Heart left ventricle (tissue), 16 donors: ENCODE measurements around the gene CDH13. TPM values are rescaled to one million over a fixed set of nuclear protein-coding genes. Genes with fewer than 3 reads are reported as not detected.

Experiments
- ATAC-seq, 4 donors: fragments of 200-7000 bp; cut with Tn5 transposase; one replicate each; pipeline ENCODE4 v1.9.1; 2020 to 2022; ENCODE audit warnings: moderate library complexity in 4 of 4, mild to moderate bottlenecking in 3 of 4, moderate number of reproducible peaks in 1 of 4
- DNase-seq, 5 donors: peaks; one replicate each; pipeline ENCODE4 v3.0.0-alpha.2; 2020
- H3K27ac ChIP-seq, 12 donors: fragments of 200-600 bp; sonication (generic) in 4 of 12; one replicate each; pipeline versions ENCODE4 v1.5.0 to v1.8.0; 2016 to 2022; ENCODE audit warnings: mild to moderate bottlenecking in 2 of 12
- H3K27me3 ChIP-seq, 9 donors: fragments of 200-600 bp; sonication (generic) in 2 of 9; one replicate each; pipeline versions ENCODE4 v1.5.1 to v1.8.0; 2016 to 2022; ENCODE audit warnings: mild to moderate bottlenecking in 3 of 9
- H3K36me3 ChIP-seq, 9 donors: fragments of 200-600 bp; sonication (generic) in 2 of 9; one replicate each; pipeline versions ENCODE4 v1.5.0 to v1.8.0; 2018 to 2022; ENCODE audit warnings: mild to moderate bottlenecking in 2 of 9
- H3K4me1 ChIP-seq, 12 donors: fragments of 200-600 bp; sonication (generic) in 4 of 12; one replicate each; pipeline versions ENCODE4 v1.5.0 to v1.8.0; 2016 to 2022; ENCODE audit warnings: mild to moderate bottlenecking in 3 of 12
- H3K4me3 ChIP-seq, 12 donors: fragments of 200-600 bp; sonication (generic) in 4 of 12; one replicate each; pipeline versions ENCODE4 v1.5.0 to v1.8.0; 2017 to 2022; ENCODE audit warnings: mild to moderate bottlenecking in 9 of 12, moderate library complexity in 4 of 12
- H3K9me3 ChIP-seq, 12 donors: fragments of 200-600 bp; sonication (generic) in 4 of 12; one replicate each; pipeline versions ENCODE4 v1.5.0 to v1.8.0; 2016 to 2022; ENCODE audit warnings: mild to moderate bottlenecking in 1 of 12
- CTCF ChIP-seq, 12 donors: fragments of 200-600 bp; sonication (generic) in 4 of 12; IDR thresholded peaks; one replicate each; pipeline versions ENCODE4 v1.5.0 to v1.8.0; 2018 to 2022; ENCODE audit warnings: antibody characterized with exemption in 12 of 12, mild to moderate bottlenecking in 5 of 12
- POLR2A ChIP-seq, 2 donors: fragments of 450-650 bp; IDR thresholded peaks; one replicate each; pipeline ENCODE4 v1.6.1; 2017; ENCODE audit warnings: antibody characterized with exemption in 2 of 2, mild to moderate bottlenecking in 2 of 2, moderate library complexity in 2 of 2
- WGBS, 4 donors: extraction: QIAGEN DNeasy Blood & Tissue Kit in 2 of 4; methylation state at CpG; one replicate each; pipeline versions ENCODE4 v1.1.5 to v1.1.7; 2013 to 2018; 5-methylcytosine and 5-hydroxymethylcytosine counted together
- intact Hi-C, 10 donors: fragments of 100-400 bp; cut with DNase I; formaldehyde crosslinking; loops; one replicate each; pipeline versions ENCODE4 v1.11.1 to v1.14.2; 2022
- microRNA counts, 2 donors: library from miRNA; unstranded; fragments of <30 nt; microRNA quantifications; one replicate each; lab custom pipeline; 2016
- microRNA-seq, 4 donors: library from miRNA; unstranded; fragments of <30 nt; microRNA quantifications; one replicate each; pipeline versions ENCODE4 to v1.2.0, GENCODE V29; 2017 to 2020
- polyA plus RNA-seq, 2 donors: library from polyadenylated mRNA; stranded (reverse); fragments of 200-250 nt; gene quantifications; one replicate each; pipeline ENCODE4 v1.2.3, GENCODE V29; 2013
- total RNA-seq, 9 donors: library from RNA; depleted of rRNA in 2 of 9; stranded (reverse); fragments of >200 nt in 2 of 9; fragmentation: NEBNext Ultra II Directional in 3 of 9; extraction: Animal tissue kit (Norgen Biotek cat#: 25700) in 3 of 9; gene quantifications; one replicate each; pipeline versions ENCODE4 v1.1.0 to v1.2.4, GENCODE V29; 2016 to 2023
- donor health status: ischemic (EF 13 %, LVEDD 7.1; RV severe dilation, severe dysfunction).
- donor health status: healthy with polysubstance abuse.
- donor health status: DM: no; HTN: yes; CAD: no.
- donor health status: DM: no; HTN: no; CAD: no.
- donor health status: ischemic (EF 25% LVEDD 6.9; RV normal size, moderate dysfunction).
- donor health status: ischemic (EF 25% LVEDD 5.7; RV mildly dilated, moderate dysfunction).
- donor health status: healthy.
- donor health status: DM: yes; HTN: yes; CAD: no.
- donor health status: ischemic (EF 35%, LVEDD 5.7; RV mildly dilated, moderate dysfunction).
- donor health status: nonischemic (EF 11% LVEDD 7.7; RV severe dilation, severe dysfunction).
- donor health status: DM: yes; HTN: yes; CAD: no.
- donor health status: PGD.
- donor health status: ischemic (EF 29% LVEDD 5.4; RV normal size, mild dysfunction).
- donor health status: nonischemic (EF 23%, LVEDD 6.1; RV moderate dilation, normal function).

Gene CDH13
- total and polyA plus RNA-seq, 11 donors = 15.0 to 172 (median 137) TPM

- H3K27ac ChIP-seq = no peak overlapping the region
- DNase-seq (no peak), ATAC-seq (no peak)
- WGBS, 4 donors = 92 to 96% (median 96%) methylated on average over 3 to 8 of the region's 8 CpGs
- intact Hi-C loops = no loop called here
- no peaks in the 10 kb centered on the region for H3K27me3 ChIP-seq
- TF ChIP-seq POLR2A (IDR thresholded peaks at IDR 0.05) = no peak
- H3K4me1 ChIP-seq = peaks cover 0 to 24% (median 0%) of the 10 kb centered on the region in 12 donors
- no peak overlapping the region for H3K4me3 ChIP-seq
- no peaks in the 10 kb centered on the region for H3K9me3 ChIP-seq
- H3K36me3 ChIP-seq = no peaks in the 10 kb centered on the region
These were observed 1218.5 kb downstream of the CDH13 start for GRCh38 chr16:83845263-83845662.

GRCh38 chr16:83847371-83848225 lies 1220.8 kb downstream of the CDH13 start:
- ATAC-seq (no peak), DNase-seq (no peak)
- Histone ChIP-seq H3K4me1 (peaks cover 0 to 20% (median 0%) of the 10 kb centered on the region in 12 donors), H3K4me3 (no peak overlapping the region), H3K9me3 (no peaks in the 10 kb centered on the region), H3K27ac (no peak overlapping the region), H3K27me3 (no peaks in the 10 kb centered on the region), H3K36me3 (no peaks in the 10 kb centered on the region)
- intact Hi-C loops = no loop called here
- 69 to 78% (median 73%) methylated on average over 14 of the region's 14 CpGs for WGBS, 4 donors
- TF ChIP-seq CTCF (IDR thresholded peaks at IDR 0.05) = no peak
- TF ChIP-seq POLR2A (IDR thresholded peaks at IDR 0.05) = no peak

GRCh38 chr16:83849421-83849820 lies 1222.7 kb downstream of the CDH13 start:
- Histone ChIP-seq H3K4me1 (peaks cover 0 to 8% (median 0%) of the 10 kb centered on the region in 12 donors), H3K9me3 (no peaks in the 10 kb centered on the region), H3K27me3 (no peaks in the 10 kb centered on the region), H3K4me3 (no peak overlapping the region), H3K36me3 (no peaks in the 10 kb centered on the region), H3K27ac (peak overlapping the region in 1 of 12 donors; percentile 21)
- peak in 2 of 4 donors; percentile 32 to 61 for ATAC-seq
- no peak for TF ChIP-seq CTCF (IDR thresholded peaks at IDR 0.05)
- no peak for TF ChIP-seq POLR2A (IDR thresholded peaks at IDR 0.05)
- WGBS, 4 donors = 65 to 78% (median 75%) methylated on average over 6 of the region's 6 CpGs
- intact Hi-C loops = no loop called here
- DNase-seq = peak in 2 of 5 donors; percentile 31 to 51

MicroRNAs encoded within 50 kb of the gene (microRNA counts, 767-probe panel; counts per million panel counts)
- microRNA hsa-miR-3182 (lab: Ali Mortazavi, UCI) = 1,472 to 1,924 counts per million in 2 donors

Small RNAs within 50 kb of the gene (microRNA-seq; reads per million reads assigned to microRNA genes)
- gene MIR3182 (0 reads per million in 4 donors), gene MIR8058 (0 reads per million in 4 donors)
